H1 (cell line): ENCODE data around the gene NDST4. TPM values are rescaled to one million over a fixed set of nuclear protein-coding genes. Genes with fewer than 3 reads are reported as not detected.

Experiments
- CTCF ChIA-PET: fragments of 300-600 bp; sonication (Branson Sonifier 250); formaldehyde crosslinking; loops from one replicate; lab custom pipeline; 2021; ENCODE audit not compliant: partially characterized antibody; lab: Charles Lee
- POLR2A ChIA-PET: fragments of 300-600 bp; sonication (Branson Sonifier 250); formaldehyde crosslinking; loops from one replicate; lab custom pipeline; 2021; ENCODE audit warnings: inconsistent platforms; ENCODE audit not compliant: partially characterized antibody; lab: Charles Lee
- DNase-seq, 2 experiments: peaks; one replicate each; pipeline versions ENCODE4 v3.0.0 to v3.0.0-alpha.2; 2010 to 2022; ENCODE audit warnings: low spot score in 2 of 2, low read depth in 1 of 2, mixed read lengths in 1 of 2
- FAIRE-seq: peaks from 2 replicates; lab custom pipeline; 2011; peaks lifted over from hg19 to GRCh38; lab: Jason Lieb, UNC
- H2AFZ ChIP-seq: 2 replicates; pipeline ENCODE4 v1.8.1; 2012; ENCODE audit warnings: low read length, inconsistent platforms
- H2AK5ac ChIP-seq: 2 replicates; pipeline ENCODE4 v1.6.1; 2013; ENCODE audit warnings: low read depth, low read length
- H2BK120ac ChIP-seq: replicated peaks from 2 replicates; pipeline ENCODE3; 2013; ENCODE audit warnings: low read depth, low read length, inconsistent platforms
- H2BK12ac ChIP-seq: 2 replicates; pipeline ENCODE4 v1.6.1; 2013; ENCODE audit warnings: low read depth, low read length
- H2BK15ac ChIP-seq: 2 replicates; pipeline ENCODE4 v1.6.1; 2013; ENCODE audit warnings: low read length
- H2BK20ac ChIP-seq: 2 replicates; pipeline ENCODE4 v1.6.1; 2013; ENCODE audit warnings: low read length
- H2BK5ac ChIP-seq: 2 replicates; pipeline ENCODE4 v1.6.1; 2013; ENCODE audit warnings: low read depth, low read length
- H3K14ac ChIP-seq: 2 replicates; pipeline ENCODE4 v1.6.1; 2013; ENCODE audit warnings: inconsistent platforms; ENCODE audit not compliant: insufficient read length
- H3K18ac ChIP-seq: 2 replicates; pipeline ENCODE4 v1.6.1; 2013; ENCODE audit warnings: low read length; ENCODE audit errors: extremely low read depth
- H3K23ac ChIP-seq: 2 replicates; pipeline ENCODE4 v1.6.1; 2013; ENCODE audit warnings: inconsistent platforms; ENCODE audit not compliant: insufficient read length
- H3K23me2 ChIP-seq: 2 replicates; pipeline ENCODE4 v1.6.1; 2013; ENCODE audit warnings: low read depth, low read length
- H3K27ac ChIP-seq: 2 replicates; pipeline ENCODE4 v1.6.1; 2011; ENCODE audit warnings: low read depth, low read length, inconsistent platforms
- H3K27me3 ChIP-seq, 4 experiments: replicated peaks in 1 of 4; 1 replicate in 1 of 4; 2 replicates in 3 of 4; pipeline versions ENCODE4 v1.6.1 to v1.8.1; 2011 to 2013; ENCODE audit warnings: low read length in 3 of 4, mild to moderate bottlenecking in 3 of 4, inconsistent platforms in 2 of 4, mixed read lengths in 2 of 4, moderate library complexity in 1 of 4; ENCODE audit not compliant: control insufficient read depth in 3 of 4, insufficient read depth in 3 of 4; ENCODE audit errors: extremely low read depth in 1 of 4
- H3K36me3 ChIP-seq, 4 experiments: 2 replicates each; pipeline versions ENCODE4 v1.6.1 to v1.8.1; 2011 to 2013; ENCODE audit warnings: mild to moderate bottlenecking in 4 of 4, low read length in 3 of 4, moderate library complexity in 2 of 4, control low read depth in 1 of 4, inconsistent platforms in 1 of 4; ENCODE audit not compliant: insufficient read depth in 4 of 4, control insufficient read depth in 2 of 4
- H3K4ac ChIP-seq: replicated peaks from 2 replicates; pipeline ENCODE3; 2013; ENCODE audit warnings: low read length, low read depth, mixed read lengths, inconsistent platforms; ENCODE audit not compliant: insufficient read length
- H3K4me1 ChIP-seq, 4 experiments: replicated peaks in 1 of 4; 1 replicate in 1 of 4; 2 replicates in 3 of 4; pipeline versions ENCODE4 v1.6.1 to v1.8.1; 2011 to 2013; ENCODE audit warnings: low read length in 3 of 4, inconsistent platforms in 2 of 4, mixed read lengths in 1 of 4; ENCODE audit not compliant: insufficient read depth in 4 of 4, control insufficient read depth in 3 of 4
- H3K4me2 ChIP-seq, 2 experiments: 2 replicates each; pipeline versions ENCODE4 v1.6.1 to v1.8.1; 2011 to 2013; ENCODE audit warnings: low read depth in 2 of 2, low read length in 2 of 2, control low read depth in 1 of 2, inconsistent platforms in 1 of 2, mild to moderate bottlenecking in 1 of 2; ENCODE audit not compliant: insufficient read depth in 1 of 2
- H3K4me3 ChIP-seq, 4 experiments: fragments of 200-600, 300-600 bp in 1 of 4; sonication (generic), shearing (Covaris generic), sonication (Bioruptor Twin) in 1 of 4; 2 replicates each; pipeline versions ENCODE4 v1.5.1 to v1.8.1; 2011 to 2016; ENCODE audit warnings: low read length in 4 of 4, low read depth in 3 of 4, control low read depth in 2 of 4, inconsistent platforms in 2 of 4, mild to moderate bottlenecking in 2 of 4, mixed read lengths in 1 of 4, moderate library complexity in 1 of 4; ENCODE audit not compliant: insufficient read depth in 2 of 4; ENCODE audit errors: extremely low read depth in 1 of 4
- H3K56ac ChIP-seq: replicated peaks from 2 replicates; pipeline ENCODE3; 2013; ENCODE audit warnings: low read depth, mild to moderate bottlenecking, mixed read lengths, low read length, inconsistent platforms; ENCODE audit not compliant: insufficient read length
- H3K79me1 ChIP-seq: 2 replicates; pipeline ENCODE4 v1.6.1; 2013; ENCODE audit warnings: low read depth, low read length, control low read depth
- H3K79me2 ChIP-seq, 2 experiments: 2 replicates each; pipeline versions ENCODE4 v1.6.1 to v1.8.1; 2012 to 2013; ENCODE audit warnings: low read length in 2 of 2, mild to moderate bottlenecking in 2 of 2, inconsistent platforms in 1 of 2; ENCODE audit not compliant: insufficient read depth in 2 of 2, control insufficient read depth in 1 of 2
- H3K9ac ChIP-seq, 4 experiments: replicated peaks in 1 of 4; 1 replicate in 1 of 4; 2 replicates in 3 of 4; pipeline versions ENCODE4 v1.6.1 to v1.8.1; 2011 to 2013; ENCODE audit warnings: low read depth in 3 of 4, low read length in 3 of 4, control low read depth in 2 of 4, mild to moderate bottlenecking in 2 of 4, moderate library complexity in 2 of 4, inconsistent platforms in 1 of 4; ENCODE audit errors: extremely low read depth in 1 of 4
- H3K9me3 ChIP-seq, 2 experiments: 2 replicates each; pipeline versions ENCODE4 v1.6.1 to v1.8.1; 2012 to 2013; ENCODE audit warnings: mild to moderate bottlenecking in 2 of 2, moderate library complexity in 2 of 2, control low read depth in 1 of 2, inconsistent platforms in 1 of 2, low read depth in 1 of 2, low read length in 1 of 2, mixed read lengths in 1 of 2; ENCODE audit not compliant: insufficient read depth in 2 of 2
- H4K20me1 ChIP-seq, 2 experiments: replicated peaks in 1 of 2; 2 replicates each; pipeline versions ENCODE3 to v1.8.1; 2011 to 2013; ENCODE audit warnings: inconsistent platforms in 2 of 2, low read length in 2 of 2, mild to moderate bottlenecking in 1 of 2; ENCODE audit not compliant: insufficient read depth in 2 of 2, control insufficient read depth in 1 of 2
- H4K5ac ChIP-seq: 2 replicates; pipeline ENCODE4 v1.6.1; 2013; ENCODE audit warnings: low read length, low read depth, mixed read lengths, inconsistent platforms; ENCODE audit not compliant: insufficient read length
- H4K8ac ChIP-seq: 2 replicates; pipeline ENCODE4 v1.8.0; 2013; ENCODE audit warnings: mild to moderate bottlenecking, moderate library complexity, low read length, inconsistent platforms; ENCODE audit not compliant: insufficient read depth; ENCODE audit errors: extremely low read depth
- H4K91ac ChIP-seq: replicated peaks from 2 replicates; pipeline ENCODE3; 2013; ENCODE audit warnings: low read length, mixed read lengths, inconsistent platforms; ENCODE audit not compliant: insufficient read length
- ASH2L ChIP-seq: fragments of 200-600, 300-600 bp; sonication (generic); IDR thresholded peaks from one replicate; pipeline ENCODE4 v1.7.1; 2017; ENCODE audit warnings: low read length
- BCL11A ChIP-seq, 2 experiments: IDR thresholded peaks; one replicate each; pipeline ENCODE4 v1.6.1; 2011; ENCODE audit warnings: low read depth in 2 of 2, low read length in 2 of 2, mild to moderate bottlenecking in 2 of 2
- CBX8 ChIP-seq: fragments of 300-800, 300-1000 bp; sonication (generic); IDR thresholded peaks from 2 replicates; pipeline ENCODE4 v1.7.1; 2016; ENCODE audit warnings: low read depth, low read length, borderline replicate concordance
- CTBP2 ChIP-seq: IDR thresholded peaks from 2 replicates; pipeline ENCODE4 v1.7.0; 2011; ENCODE audit warnings: borderline replicate concordance, mild to moderate bottlenecking, moderate library complexity, mixed read lengths, low read length; ENCODE audit not compliant: insufficient read depth, insufficient read length
- HDAC2 ChIP-seq, 2 experiments: fragments of 300-600 bp in 1 of 2; sonication (generic) in 1 of 2; IDR thresholded peaks; 2 replicates each; pipeline ENCODE4 v1.6.1; 2011 to 2012; ENCODE audit warnings: low read depth in 2 of 2, low read length in 2 of 2, mild to moderate bottlenecking in 2 of 2, moderate library complexity in 2 of 2, borderline replicate concordance in 1 of 2, inconsistent platforms in 1 of 2
- HDAC6 ChIP-seq: IDR thresholded peaks from one replicate; pipeline ENCODE4 v1.7.1; 2012; ENCODE audit warnings: low read depth, mild to moderate bottlenecking, inconsistent platforms, low read length, moderate library complexity
- JUN ChIP-seq: IDR thresholded peaks from 2 replicates; pipeline ENCODE4 v1.6.1; 2011; ENCODE audit warnings: low read depth, mild to moderate bottlenecking, improper control_type of control experiment, low read length
- KDM1A ChIP-seq: fragments of 200-600, 300-600 bp; sonication (generic); IDR thresholded peaks from 2 replicates; pipeline ENCODE4 v1.7.1; 2016; ENCODE audit warnings: mild to moderate bottlenecking, low read length, borderline replicate concordance
- KDM5A ChIP-seq: fragments of 200-600 bp; IDR thresholded peaks from 2 replicates; pipeline ENCODE4 v1.7.1; 2012; ENCODE audit warnings: mild to moderate bottlenecking, low read length, inconsistent platforms, mixed read lengths
- POLR2A ChIP-seq, 2 experiments: IDR thresholded peaks; 1 replicate in 1 of 2; 2 replicates in 1 of 2; pipeline ENCODE4 v1.6.1; 2011; ENCODE audit warnings: low read depth in 2 of 2, low read length in 2 of 2, mild to moderate bottlenecking in 2 of 2; ENCODE audit errors: control extremely low read depth in 1 of 2
- POU5F1 ChIP-seq: IDR thresholded peaks from 2 replicates; pipeline ENCODE4 v1.6.1; 2011; ENCODE audit warnings: low read depth, mild to moderate bottlenecking, low read length, moderate library complexity
- RNF2 ChIP-seq: fragments of 200-900, 300-1000 bp; sonication (generic); IDR thresholded peaks from 2 replicates; pipeline ENCODE4 v1.7.1; 2016; ENCODE audit warnings: borderline replicate concordance, low read depth, mild to moderate bottlenecking, antibody characterized with exemption, low read length; ENCODE audit not compliant: poor library complexity, severe bottlenecking; ENCODE audit errors: missing control alignments
- SIX5 ChIP-seq: IDR thresholded peaks from 2 replicates; pipeline ENCODE4 v1.6.1; 2011; ENCODE audit warnings: mild to moderate bottlenecking, low read depth, low read length
- YY1 ChIP-seq: IDR thresholded peaks from 2 replicates; pipeline ENCODE4 v1.6.1; 2011; ENCODE audit warnings: low read depth, mild to moderate bottlenecking, low read length
- WGBS, 2 experiments: shearing (Covaris generic) in 1 of 2; methylation state at CpG; one replicate each; pipeline versions ENCODE4 v1.1.6 to v1.1.7; 2013 to 2015; ENCODE audit warnings: low lambda C conversion rate in 2 of 2, mixed read lengths in 2 of 2, inconsistent platforms in 1 of 2, low coverage in 1 of 2, missing lambda C conversion rate in 1 of 2; ENCODE audit not compliant: insufficient replicate concordance in 2 of 2, insufficient coverage in 1 of 2, insufficient read length in 1 of 2; ENCODE audit errors: extremely low coverage in 1 of 2, missing lambda C conversion rate in 1 of 2; 5-methylcytosine and 5-hydroxymethylcytosine counted together
- polyA plus RNA-seq, 7 experiments: library from polyadenylated mRNA; depleted of rRNA in 3 of 7; stranded (reverse) in 5 of 7; unstranded in 2 of 7; fragments of >200 nt in 5 of 7; fragments of 200-250 nt in 2 of 7; gene quantifications; 1 replicate in 5 of 7; 2 replicates in 1 of 7; 4 replicates in 1 of 7; pipeline versions ENCODE4 v1.2.1 to v1.2.3, GENCODE V29; 2011 to 2013; ENCODE audit warnings: missing spikeins in 2 of 7, mixed read lengths in 2 of 7
- total RNA-seq: library from RNA; stranded (reverse); fragmentation: NEBNext Ultra II Directional; extraction: Animal tissue kit (Norgen Biotek cat#: 25700); gene quantifications from 2 replicates; pipeline ENCODE4 v1.2.1, GENCODE V29; 2021

The NDST4 gene
- total and polyA plus RNA-seq, 2 of the 8 experiments (the other 6 are each of a cell fraction or from before 2014, with no cell fraction given): 0.02 TPM; not detected in 1

GRCh38 chr4:114864060-114864459, 249.4 kb downstream of the NDST4 start:
- H3K79me2 ChIP-seq: no peaks in the 10 kb centered on the region
- no peaks in the 10 kb centered on the region for H3K23me2 ChIP-seq
- no peaks in the 10 kb centered on the region for H3K4me1 ChIP-seq
- CTCF ChIA-PET: no interaction called here
- no peak overlapping the region for H4K5ac ChIP-seq
- no peaks in the 10 kb centered on the region for H3K79me1 ChIP-seq
- no peaks in the 10 kb centered on the region for H4K20me1 ChIP-seq
- no peak overlapping the region for H3K4me2 ChIP-seq
- H3K23ac ChIP-seq: no peak overlapping the region
- WGBS, 2 experiments: 92% methylated on average over 2 of the region's 2 CpGs; no CpG with 5 or more reads in 1 of the 2 experiments
- H3K56ac ChIP-seq: no peak overlapping the region
- H3K4ac ChIP-seq: no peak overlapping the region
- no peak overlapping the region for H2AK5ac ChIP-seq
- H3K18ac ChIP-seq: no peak overlapping the region
- H3K9me3 ChIP-seq: no peaks in the 10 kb centered on the region
- no peak overlapping the region for H2BK5ac ChIP-seq
- POLR2A ChIA-PET: no interaction called here
- H3K9ac ChIP-seq: no peak overlapping the region
- H2AFZ ChIP-seq: no peak overlapping the region
- H4K91ac ChIP-seq: no peak overlapping the region
- H4K8ac ChIP-seq: no peak overlapping the region
- no peak overlapping the region for H3K14ac ChIP-seq
- H2BK12ac ChIP-seq: no peak overlapping the region
- H3K4me3 ChIP-seq: no peak overlapping the region
- no peak overlapping the region for H2BK20ac ChIP-seq
- H2BK15ac ChIP-seq: no peak overlapping the region
- no peak overlapping the region for H2BK120ac ChIP-seq
- H3K27me3 ChIP-seq: no peaks in the 10 kb centered on the region
- no peaks in the 10 kb centered on the region for H3K36me3 ChIP-seq
- DNase-seq (no peak), FAIRE-seq (no peak)
- no peak overlapping the region for H3K27ac ChIP-seq
- TF ChIP-seq CBX8 (no peak), POLR2A (IDR thresholded peaks at IDR 0.05; ENCODE audit: control extremely low read depth in 1 of 2, low read depth in 2 of 2, low read length in 2 of 2) (no peak), HDAC6 (no peak), SIX5 (no peak), CTBP2 (no peak), HDAC2 (IDR thresholded peaks at IDR 0.05; ENCODE audit: borderline replicate concordance in 1 of 2, low read depth in 2 of 2, low read length in 2 of 2) (no peak), YY1 (no peak), RNF2 (no peak), BCL11A (IDR thresholded peaks at IDR 0.05; ENCODE audit: low read depth in 2 of 2, low read length in 2 of 2) (no peak), JUN (no peak), POU5F1 (no peak), KDM5A (no peak), KDM1A (no peak), ASH2L (no peak)
